Measurements from ENCODE around the gene TNFAIP8.

DNA sequence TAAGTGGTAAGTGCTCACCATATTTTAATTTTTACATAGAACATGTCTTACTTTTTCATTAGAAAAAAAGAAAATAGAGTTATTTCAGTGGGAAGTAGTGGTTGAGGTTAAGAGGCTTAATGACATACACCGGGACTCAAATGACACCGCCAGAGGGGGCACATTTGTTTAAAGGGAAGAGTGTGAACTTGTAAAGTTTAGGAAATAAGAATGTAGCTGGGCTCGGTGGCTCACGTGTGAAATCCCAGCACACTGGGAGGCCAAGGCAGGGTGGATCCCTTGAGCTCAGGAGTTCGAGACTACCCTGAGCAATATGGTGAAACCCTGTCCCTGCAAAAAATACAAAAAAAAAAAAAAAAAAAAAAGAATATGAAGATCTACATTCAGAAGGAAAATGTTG, 43.4 kb upstream of the TNFAIP8 start:
- TF ChIP-seq POLR2A (IDR thresholded peaks at IDR 0.05): no peak
- TF ChIP-seq, protein P1, sequence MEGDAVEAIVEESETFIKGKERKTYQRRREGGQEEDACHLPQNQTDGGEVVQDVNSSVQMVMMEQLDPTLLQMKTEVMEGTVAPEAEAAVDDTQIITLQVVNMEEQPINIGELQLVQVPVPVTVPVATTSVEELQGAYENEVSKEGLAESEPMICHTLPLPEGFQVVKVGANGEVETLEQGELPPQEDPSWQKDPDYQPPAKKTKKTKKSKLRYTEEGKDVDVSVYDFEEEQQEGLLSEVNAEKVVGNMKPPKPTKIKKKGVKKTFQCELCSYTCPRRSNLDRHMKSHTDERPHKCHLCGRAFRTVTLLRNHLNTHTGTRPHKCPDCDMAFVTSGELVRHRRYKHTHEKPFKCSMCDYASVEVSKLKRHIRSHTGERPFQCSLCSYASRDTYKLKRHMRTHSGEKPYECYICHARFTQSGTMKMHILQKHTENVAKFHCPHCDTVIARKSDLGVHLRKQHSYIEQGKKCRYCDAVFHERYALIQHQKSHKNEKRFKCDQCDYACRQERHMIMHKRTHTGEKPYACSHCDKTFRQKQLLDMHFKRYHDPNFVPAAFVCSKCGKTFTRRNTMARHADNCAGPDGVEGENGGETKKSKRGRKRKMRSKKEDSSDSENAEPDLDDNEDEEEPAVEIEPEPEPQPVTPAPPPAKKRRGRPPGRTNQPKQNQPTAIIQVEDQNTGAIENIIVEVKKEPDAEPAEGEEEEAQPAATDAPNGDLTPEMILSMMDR (IDR thresholded peaks at IDR 0.05): no peak

Data from uterus (tissue), 2 donors.